Activated T-helper 1 cell treated with anti-CD3 and anti-CD28 coated beads, Interleukin-12 subunit alpha, Interleukin-12 subunit beta, Interleukin-2, Interleukin-4 antibody, amounts not matched to agents 30 ng/mL and 10 ng/mL and 1 ng/mL, durations not matched to agents 14 hours and 24 hours and 36 hours (primary cell): ENCODE results near the gene F2. TPM values are rescaled to one million over a fixed set of nuclear protein-coding genes. Genes with fewer than 3 reads are reported as not detected.

Source experiments
- total RNA-seq: library from RNA; stranded (reverse); gene quantifications from 2 replicates; pipeline ENCODE4 v1.2.3, GENCODE V29; 2022

Gene F2
- total RNA-seq, 1 donor from 2014 or later, result not detected

Other genes starting within 250 kb of the F2 start
- 35.7 and 37.9 TPM in 2 replicates for gene AMBRA1, start 125.2 kb upstream of the F2 start, total RNA-seq
- 4.5 and 5.3 TPM in 2 replicates for gene HARBI1, start 102.0 kb upstream of the F2 start, total RNA-seq
- gene ATG13, start 101.7 kb upstream of the F2 start, total RNA-seq, result 66.4 and 73.8 TPM in 2 replicates
- 69.8 and 71.7 TPM in 2 replicates for gene ARHGAP1, start 18.6 kb upstream of the F2 start, total RNA-seq
- 12.9 and 13.9 TPM in 2 replicates for gene ZNF408, start 18.2 kb upstream of the F2 start, total RNA-seq
- 121 TPM in 2 replicates for gene CKAP5, start 127.1 kb downstream of the F2 start, total RNA-seq
- 0.08 and 0.15 TPM in 2 replicates for gene LRP4, start 199.3 kb downstream of the F2 start, total RNA-seq
- gene CSTPP1, start 217.5 kb downstream of the F2 start, total RNA-seq, result 15.1 and 16.7 TPM in 2 replicates